H9 (cell line): ENCODE data around the gene SNX5. TPM values are rescaled to one million over a fixed set of nuclear protein-coding genes. Genes with fewer than 3 reads are reported as not detected.

ENCODE experiments used
- DNase-seq: peaks from one replicate; pipeline ENCODE4 v3.0.0-alpha.2; 2017
- H2AFZ ChIP-seq: one replicate; pipeline ENCODE4 v1.6.1; 2013; ENCODE audit warnings: mild to moderate bottlenecking, low read length, control low read depth, moderate library complexity
- H2AK5ac ChIP-seq: 2 replicates; pipeline ENCODE4 v1.6.1; 2013; ENCODE audit warnings: low read length, control low read depth, mixed read lengths; ENCODE audit not compliant: insufficient read length
- H2BK120ac ChIP-seq: one replicate; pipeline ENCODE4 v1.6.1; 2013; ENCODE audit warnings: low read depth, mild to moderate bottlenecking, low read length, control low read depth, inconsistent platforms; ENCODE audit not compliant: poor library complexity, severe bottlenecking
- H2BK12ac ChIP-seq: 2 replicates; pipeline ENCODE4 v1.6.1; 2013; ENCODE audit warnings: low read length, control low read depth, mixed read lengths, low read depth; ENCODE audit not compliant: insufficient read length
- H2BK15ac ChIP-seq: 2 replicates; pipeline ENCODE4 v1.6.1; 2013; ENCODE audit warnings: low read depth, low read length, control low read depth
- H2BK20ac ChIP-seq: one replicate; pipeline ENCODE4 v1.6.1; 2013; ENCODE audit warnings: low read depth, mild to moderate bottlenecking, low read length, control low read depth, inconsistent platforms; ENCODE audit not compliant: poor library complexity, severe bottlenecking
- H2BK5ac ChIP-seq: 2 replicates; pipeline ENCODE4 v1.6.1; 2013; ENCODE audit warnings: low read length, control low read depth, mixed read lengths; ENCODE audit not compliant: insufficient read length
- H3K14ac ChIP-seq: 2 replicates; pipeline ENCODE4 v1.6.1; 2013; ENCODE audit warnings: low read length, control low read depth; ENCODE audit not compliant: insufficient read depth
- H3K18ac ChIP-seq: 2 replicates; pipeline ENCODE4 v1.6.1; 2013; ENCODE audit warnings: low read depth, mild to moderate bottlenecking, mixed read lengths, low read length, control low read depth; ENCODE audit not compliant: insufficient read length
- H3K23ac ChIP-seq: 2 replicates; pipeline ENCODE4 v1.6.1; 2013; ENCODE audit warnings: low read length, control low read depth, mixed read lengths, low read depth; ENCODE audit not compliant: insufficient read length
- H3K23me2 ChIP-seq: 2 replicates; pipeline ENCODE4 v1.6.1; 2013; ENCODE audit warnings: low read depth, mild to moderate bottlenecking, mixed read lengths, low read length, control low read depth; ENCODE audit not compliant: insufficient read length, poor library complexity, severe bottlenecking
- H3K27ac ChIP-seq: 2 replicates; pipeline ENCODE4 v1.5.1; 2013; ENCODE audit warnings: low read length, control low read depth, mixed read lengths, low read depth; ENCODE audit not compliant: insufficient read length
- H3K27me3 ChIP-seq: 2 replicates; pipeline ENCODE4 v1.6.1; 2013; ENCODE audit warnings: low read length, control low read depth, inconsistent platforms; ENCODE audit not compliant: insufficient read depth
- H3K4ac ChIP-seq: 2 replicates; pipeline ENCODE4 v1.6.1; 2013; ENCODE audit warnings: low read depth, mild to moderate bottlenecking, control low read depth, inconsistent platforms, low read length, moderate library complexity
- H3K4me1 ChIP-seq: 2 replicates; pipeline ENCODE4 v1.6.1; 2013; ENCODE audit warnings: low read length, control low read depth, inconsistent platforms; ENCODE audit not compliant: insufficient read depth
- H3K4me2 ChIP-seq: 2 replicates; pipeline ENCODE4 v1.6.1; 2013; ENCODE audit warnings: low read length, control low read depth, mixed read lengths; ENCODE audit not compliant: insufficient read length, insufficient read depth
- H3K56ac ChIP-seq: 2 replicates; pipeline ENCODE4 v1.6.1; 2013; ENCODE audit warnings: low read depth, mild to moderate bottlenecking, mixed read lengths, low read length, control low read depth; ENCODE audit not compliant: insufficient read length
- H3K79me1 ChIP-seq: 2 replicates; pipeline ENCODE4 v1.6.1; 2013; ENCODE audit warnings: low read depth, mild to moderate bottlenecking, moderate library complexity, low read length, control low read depth, inconsistent platforms; ENCODE audit not compliant: insufficient read depth, poor library complexity, severe bottlenecking
- H3K79me2 ChIP-seq: 2 replicates; pipeline ENCODE4 v1.6.1; 2013; ENCODE audit warnings: low read length, control low read depth, inconsistent platforms; ENCODE audit not compliant: insufficient read depth
- H3K9ac ChIP-seq: 2 replicates; pipeline ENCODE4 v1.6.1; 2013; ENCODE audit warnings: low read length, control low read depth, mixed read lengths; ENCODE audit not compliant: insufficient read length; ENCODE audit errors: extremely low read depth
- H3K9me3 ChIP-seq: one replicate; pipeline ENCODE4 v1.6.1; 2013; ENCODE audit warnings: low read depth, low read length, inconsistent platforms; ENCODE audit not compliant: control insufficient read depth
- H3T11ph ChIP-seq: one replicate; pipeline ENCODE4 v1.6.1; 2013; ENCODE audit warnings: mild to moderate bottlenecking, low read length, control low read depth, inconsistent platforms
- H4K20me1 ChIP-seq: one replicate; pipeline ENCODE4 v1.6.1; 2013; ENCODE audit not compliant: control insufficient read depth, insufficient read length, insufficient read depth
- H4K5ac ChIP-seq: 2 replicates; pipeline ENCODE4 v1.6.1; 2013; ENCODE audit warnings: low read depth, mild to moderate bottlenecking, mixed read lengths, low read length, control low read depth; ENCODE audit not compliant: insufficient read length
- H4K8ac ChIP-seq: replicated peaks from 2 replicates; pipeline ENCODE4 v1.6.1; 2013; ENCODE audit warnings: low read length, control low read depth, mixed read lengths, low read depth; ENCODE audit not compliant: insufficient read length
- H4K91ac ChIP-seq: 2 replicates; pipeline ENCODE4 v1.6.1; 2013; ENCODE audit warnings: low read depth, mild to moderate bottlenecking, moderate library complexity, mixed read lengths, low read length, control low read depth; ENCODE audit not compliant: insufficient read length
- H3K27ac Mint-ChIP-seq, 3 experiments: 2 replicates in 2 of 3; 3 replicates in 1 of 3; pipeline ENCODE4 v1.8.0; 2020 to 2021; ENCODE audit warnings: mixed read lengths in 3 of 3, mild to moderate bottlenecking in 1 of 3, moderate library complexity in 1 of 3
- H3K27me3 Mint-ChIP-seq: 2 replicates; pipeline ENCODE4 v1.8.0; 2021; ENCODE audit warnings: low read depth, mild to moderate bottlenecking, moderate library complexity, mixed read lengths
- H3K36me3 Mint-ChIP-seq, 3 experiments: 2 replicates in 2 of 3; 3 replicates in 1 of 3; pipeline ENCODE4 v1.8.0; 2020 to 2021; ENCODE audit warnings: low read depth in 3 of 3, mixed read lengths in 3 of 3; ENCODE audit not compliant: insufficient read depth in 1 of 3
- H3K4me1 Mint-ChIP-seq, 2 experiments: 2 replicates each; pipeline ENCODE4 v1.8.0; 2020; ENCODE audit warnings: mixed read lengths in 2 of 2
- H3K4me3 Mint-ChIP-seq, 2 experiments: 2 replicates in 1 of 2; 3 replicates in 1 of 2; pipeline ENCODE4 v1.8.0; 2020 to 2021; ENCODE audit warnings: mild to moderate bottlenecking in 2 of 2, mixed read lengths in 2 of 2, moderate library complexity in 1 of 2
- H3K9me3 Mint-ChIP-seq, 2 experiments: 2 replicates in 1 of 2; 3 replicates in 1 of 2; pipeline ENCODE4 v1.8.0; 2020; ENCODE audit warnings: mild to moderate bottlenecking in 2 of 2, mixed read lengths in 2 of 2, moderate library complexity in 1 of 2
- WGBS: extraction: QIAGEN DNeasy Blood & Tissue Kit; methylation state at CpG from one replicate; pipeline ENCODE4 v1.1.7; 2013; ENCODE audit warnings: missing lambda C conversion rate, low lambda C conversion rate, mixed read lengths; ENCODE audit not compliant: insufficient read length; ENCODE audit errors: extremely low coverage; 5-methylcytosine and 5-hydroxymethylcytosine counted together
- total RNA-seq: library from RNA; stranded (reverse); gene quantifications from 2 replicates; pipeline ENCODE4 v1.2.1, GENCODE V29; 2021
- TF ChIP-seq, protein P1 (sequence below): fragments of 200-600 bp; sonication (generic); conservative IDR thresholded peaks from 3 replicates; pipeline ENCODE4 v1.8.0; 2021; ENCODE audit warnings: antibody characterized with exemption, mild to moderate bottlenecking

Gene SNX5
- total RNA-seq, 1 experiment from 2014 or later = 194 TPM

DNA sequence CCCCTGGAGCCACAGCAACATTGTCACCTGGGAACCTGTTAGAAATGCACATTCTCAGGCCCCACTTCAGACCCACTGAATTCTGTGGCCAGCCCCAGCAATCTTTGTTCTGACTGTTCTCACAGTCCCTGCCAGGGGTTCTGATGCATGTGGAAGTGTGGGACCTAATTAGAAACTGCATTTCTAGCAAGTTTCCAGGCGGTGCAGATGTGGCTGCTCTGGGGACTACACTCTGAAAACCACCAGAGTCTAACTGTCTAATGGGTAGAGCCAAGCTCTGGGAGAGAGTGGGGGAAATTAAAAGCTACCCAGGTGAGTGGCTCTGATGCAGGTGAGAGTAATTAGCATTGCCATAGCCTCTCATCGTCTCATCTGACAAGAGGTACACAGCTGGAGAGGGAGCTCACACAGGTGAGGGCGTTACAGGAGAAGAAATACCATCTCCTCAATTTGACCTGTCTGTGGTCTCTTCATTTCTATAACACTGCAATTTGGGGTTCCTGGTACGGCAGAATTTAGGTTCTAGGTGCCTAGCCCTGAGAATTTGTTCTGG lies 66.0 kb downstream of the SNX5 start:
- no peak overlapping the region for H2AFZ ChIP-seq
- no peaks in the 10 kb centered on the region for H3K9me3 ChIP-seq
- Mint-ChIP-seq H3K4me3 (no peak overlapping the region), H3K27me3 (no peaks in the 10 kb centered on the region), H3K36me3 (0 out of 7 replicates have a peak, but pooled peaks cover 0 to 2% (median 0%) of the 10 kb centered on the region in 3 experiments), H3K27ac (no peak overlapping the region), H3K9me3 (no peaks in the 10 kb centered on the region; a peak in 1 of 5 replicates), H3K4me1 (peaks cover 16 to 22% of the 10 kb centered on the region in 2 experiments)
- H3K27me3 ChIP-seq = no peaks in the 10 kb centered on the region
- WGBS = no CpG with 5 or more reads among the region's 4 CpGs
- H2BK12ac ChIP-seq = no peak overlapping the region
- no peak overlapping the region for H3K9ac ChIP-seq
- H3K4ac ChIP-seq = no peak overlapping the region
- no peak overlapping the region for H4K5ac ChIP-seq
- H3K56ac ChIP-seq = no peak overlapping the region
- no peak overlapping the region for H4K91ac ChIP-seq
- H3T11ph ChIP-seq = no peak overlapping the region
- TF ChIP-seq, protein P1, sequence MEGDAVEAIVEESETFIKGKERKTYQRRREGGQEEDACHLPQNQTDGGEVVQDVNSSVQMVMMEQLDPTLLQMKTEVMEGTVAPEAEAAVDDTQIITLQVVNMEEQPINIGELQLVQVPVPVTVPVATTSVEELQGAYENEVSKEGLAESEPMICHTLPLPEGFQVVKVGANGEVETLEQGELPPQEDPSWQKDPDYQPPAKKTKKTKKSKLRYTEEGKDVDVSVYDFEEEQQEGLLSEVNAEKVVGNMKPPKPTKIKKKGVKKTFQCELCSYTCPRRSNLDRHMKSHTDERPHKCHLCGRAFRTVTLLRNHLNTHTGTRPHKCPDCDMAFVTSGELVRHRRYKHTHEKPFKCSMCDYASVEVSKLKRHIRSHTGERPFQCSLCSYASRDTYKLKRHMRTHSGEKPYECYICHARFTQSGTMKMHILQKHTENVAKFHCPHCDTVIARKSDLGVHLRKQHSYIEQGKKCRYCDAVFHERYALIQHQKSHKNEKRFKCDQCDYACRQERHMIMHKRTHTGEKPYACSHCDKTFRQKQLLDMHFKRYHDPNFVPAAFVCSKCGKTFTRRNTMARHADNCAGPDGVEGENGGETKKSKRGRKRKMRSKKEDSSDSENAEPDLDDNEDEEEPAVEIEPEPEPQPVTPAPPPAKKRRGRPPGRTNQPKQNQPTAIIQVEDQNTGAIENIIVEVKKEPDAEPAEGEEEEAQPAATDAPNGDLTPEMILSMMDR = no peak
- H3K27ac ChIP-seq = no peak overlapping the region
- H4K20me1 ChIP-seq = no peaks in the 10 kb centered on the region
- H3K23me2 ChIP-seq = no peaks in the 10 kb centered on the region
- H2BK5ac ChIP-seq = no peak overlapping the region
- H2BK120ac ChIP-seq = no peak overlapping the region
- H3K23ac ChIP-seq = no peak overlapping the region
- H4K8ac ChIP-seq = no peak overlapping the region
- no peak overlapping the region for H3K4me2 ChIP-seq
- H3K18ac ChIP-seq = no peak overlapping the region
- H3K79me2 ChIP-seq = no peaks in the 10 kb centered on the region
- no peak overlapping the region for H3K14ac ChIP-seq
- no peaks in the 10 kb centered on the region; the same call in 1 of the 2 replicates for H3K4me1 ChIP-seq
- no peaks in the 10 kb centered on the region for H3K79me1 ChIP-seq
- H2AK5ac ChIP-seq = no peak overlapping the region
- no peak overlapping the region for H2BK15ac ChIP-seq
- no peak for DNase-seq
- no peak overlapping the region for H2BK20ac ChIP-seq
